GM12865 (cell line): ENCODE results near the gene EDEM2.

ENCODE experiments used
- DNase-seq: peaks from one replicate; pipeline ENCODE4 v3.0.0; 2010; ENCODE audit warnings: low read depth
- H3K4me3 ChIP-seq: 2 replicates; pipeline ENCODE4 v1.5.1; 2011; ENCODE audit warnings: mild to moderate bottlenecking, low read depth, low read length, control low read depth
- CTCF ChIP-seq: IDR thresholded peaks from 2 replicates; pipeline ENCODE4 v1.5.1; 2011; ENCODE audit warnings: low read length, control low read depth, low read depth, inconsistent platforms; ENCODE audit not compliant: insufficient read depth; ENCODE audit errors: missing control alignments

The EDEM2 gene

DNA sequence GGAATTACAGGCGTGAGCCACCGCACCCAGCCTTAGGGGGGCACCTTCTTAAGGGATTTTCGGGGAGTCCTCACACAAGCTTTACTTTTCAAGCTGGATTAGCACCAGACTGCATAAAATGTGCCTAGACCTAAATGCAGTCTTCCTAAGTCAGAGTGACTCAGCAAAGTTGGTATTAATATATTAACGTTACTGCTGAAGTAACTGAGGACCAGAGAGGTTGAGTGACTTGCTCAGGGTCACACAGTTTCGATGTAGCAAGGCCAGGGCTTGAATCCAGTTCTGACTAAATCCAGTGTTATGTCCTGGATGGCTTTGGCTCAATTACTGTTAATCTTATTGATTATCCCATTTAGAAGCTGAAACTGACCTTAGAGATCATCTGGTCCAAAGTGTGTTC, 13.4 kb downstream of the EDEM2 start:
- H3K4me3 ChIP-seq: no peak overlapping the region
- DNase-seq: no peak
- no peak for TF ChIP-seq CTCF

DNA sequence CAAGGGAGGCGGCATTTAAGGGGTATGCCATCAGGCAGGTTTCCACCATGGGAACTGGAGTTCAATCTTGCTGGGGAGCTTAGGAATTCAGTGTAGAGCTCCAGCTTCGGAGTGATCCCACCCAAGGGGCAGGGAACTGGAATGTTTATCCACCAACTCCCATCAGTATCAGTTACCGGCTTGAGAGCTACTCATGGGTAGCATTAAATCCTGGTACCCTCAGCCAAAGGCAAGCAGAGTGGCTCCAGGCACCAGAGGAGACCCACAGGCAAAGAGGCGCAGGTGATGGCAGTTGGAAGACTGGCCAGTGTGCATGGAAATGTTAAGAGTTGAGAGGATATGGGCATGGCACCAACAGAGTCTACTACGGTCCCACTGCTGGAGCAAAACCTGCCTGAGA, 14.1 kb downstream of the EDEM2 start:
- H3K4me3 ChIP-seq: no peak overlapping the region
- no peak for TF ChIP-seq CTCF
- no peak for DNase-seq

GRCh38 chr20:35131934-35132333, 15.2 kb downstream of the EDEM2 start:
- no peak for DNase-seq
- no peak overlapping the region for H3K4me3 ChIP-seq
- no peak for TF ChIP-seq CTCF

DNA sequence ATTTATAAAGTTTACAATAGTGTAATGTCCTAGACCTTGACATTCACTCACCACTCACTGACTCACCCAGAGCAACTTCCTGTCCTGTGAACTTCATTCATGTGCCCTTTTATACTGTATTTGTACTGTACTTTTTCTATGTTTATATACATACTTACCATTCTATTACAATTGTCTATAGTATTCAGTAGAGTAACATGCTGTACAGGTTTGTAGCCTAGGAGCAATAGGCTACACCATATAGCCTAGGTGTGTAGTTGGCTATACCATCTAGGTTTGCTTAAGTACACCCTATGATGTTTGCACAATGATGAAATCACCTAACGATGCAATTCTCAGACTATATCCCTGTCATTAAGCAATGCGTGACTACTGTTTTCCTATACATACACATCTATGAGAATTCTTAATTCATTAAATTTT, 17.5 kb downstream of the EDEM2 start:
- no peak for DNase-seq
- no peak overlapping the region for H3K4me3 ChIP-seq
- TF ChIP-seq CTCF: no peak

- no peak for TF ChIP-seq CTCF
- H3K4me3 ChIP-seq: no peak overlapping the region
- DNase-seq: no peak
Observed at GRCh38 chr20:35125753-35126152, 21.4 kb downstream of the EDEM2 start.

- DNase-seq: no peak
- no peak overlapping the region for H3K4me3 ChIP-seq
- TF ChIP-seq CTCF: no peak
Observed at GRCh38 chr20:35122756-35123405, 24.3 kb downstream of the EDEM2 start.

DNA sequence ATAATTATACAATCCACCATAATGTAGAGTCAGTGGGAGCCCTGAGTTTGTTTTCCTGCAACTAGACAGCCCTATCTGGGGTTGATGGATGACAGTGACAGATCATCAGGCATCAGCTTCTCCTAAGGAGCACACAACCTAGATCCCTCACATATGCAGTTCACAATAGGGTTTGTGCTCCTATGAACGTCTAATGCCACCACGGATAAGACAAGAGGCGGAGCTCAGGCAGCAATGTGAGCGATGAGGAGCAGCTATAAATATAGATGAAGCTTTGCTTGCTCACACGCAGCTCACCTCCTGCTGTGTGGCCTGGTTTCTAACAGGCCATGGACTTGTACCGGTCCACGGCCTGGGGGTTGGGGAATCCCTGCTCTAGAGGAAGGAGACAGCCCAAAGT, 25.9 kb downstream of the EDEM2 start:
- no peak for DNase-seq
- no peak for TF ChIP-seq CTCF
- no peak overlapping the region for H3K4me3 ChIP-seq
